Activated B cell treated with CpG ODN at 0.5 μM for 24 hours (primary cell): ENCODE results near the gene RALGAPA2. TPM values are rescaled to one million over a fixed set of nuclear protein-coding genes. Genes with fewer than 3 reads are reported as not detected.

Experiments used
- ATAC-seq: fragments of 200-7000 bp; cut with Tn5 transposase; one replicate; pipeline ENCODE4 v1.10.0; 2021; ENCODE audit warnings: low read depth, mild to moderate bottlenecking, moderate library complexity
- CTCF ChIA-PET: fragments of 350-600 bp; sonication (Branson Sonifier 250); formaldehyde crosslinking; loops from one replicate; lab custom pipeline; 2021; ENCODE audit warnings: antibody characterized with exemption; lab: Charles Lee
- POLR2A ChIA-PET: fragments of 350-600 bp; sonication (Branson Sonifier 250); formaldehyde crosslinking; loops from one replicate; lab custom pipeline; 2021; ENCODE audit warnings: antibody characterized with exemption; lab: Charles Lee
- DNase-seq: peaks from one replicate; pipeline ENCODE4 v3.0.0; 2022
- H3K27ac Mint-ChIP-seq: one replicate; pipeline ENCODE4 v1.8.0; 2020; ENCODE audit warnings: mixed read lengths
- H3K27me3 Mint-ChIP-seq: one replicate; pipeline ENCODE4 v1.8.0; 2021; ENCODE audit warnings: mixed read lengths
- H3K36me3 Mint-ChIP-seq: one replicate; pipeline ENCODE4 v1.8.0; 2021; ENCODE audit warnings: low read depth, mixed read lengths
- H3K4me1 Mint-ChIP-seq: one replicate; pipeline ENCODE4 v1.8.0; 2021; ENCODE audit warnings: mixed read lengths
- H3K4me3 Mint-ChIP-seq: one replicate; pipeline ENCODE4 v1.8.0; 2020; ENCODE audit warnings: mild to moderate bottlenecking, mixed read lengths
- H3K9me3 Mint-ChIP-seq: one replicate; pipeline ENCODE4 v1.8.0; 2020; ENCODE audit warnings: mixed read lengths
- intact Hi-C: fragments of 100-400 bp; cut with micrococcal nuclease; formaldehyde crosslinking; loops from one replicate; pipeline ENCODE4 v1.15.1; 2024
- total RNA-seq: library from RNA; stranded (reverse); gene quantifications from 2 replicates; pipeline ENCODE4 v1.2.3, GENCODE V29; 2022
- TF ChIP-seq, protein P1 (sequence below): fragments of 200-600 bp; IDR thresholded peaks from one replicate; pipeline ENCODE4 v1.8.0; 2022; ENCODE audit warnings: antibody characterized with exemption, mild to moderate bottlenecking

Gene RALGAPA2
- total RNA-seq, 1 donor from 2014 or later = 19.2 TPM

GRCh38 chr20:20655883-20656282 is 56.6 kb downstream of the RALGAPA2 start:
- no peak for ATAC-seq
- Mint-ChIP-seq H3K27me3 (no peaks in the 10 kb centered on the region), H3K36me3 (peaks cover 17% of the 10 kb centered on the region), H3K4me3 (no peak overlapping the region), H3K9me3 (no peaks in the 10 kb centered on the region), H3K4me1 (no peaks in the 10 kb centered on the region), H3K27ac (no peak overlapping the region)
- DNase-seq = no peak
- TF ChIP-seq, protein P1, sequence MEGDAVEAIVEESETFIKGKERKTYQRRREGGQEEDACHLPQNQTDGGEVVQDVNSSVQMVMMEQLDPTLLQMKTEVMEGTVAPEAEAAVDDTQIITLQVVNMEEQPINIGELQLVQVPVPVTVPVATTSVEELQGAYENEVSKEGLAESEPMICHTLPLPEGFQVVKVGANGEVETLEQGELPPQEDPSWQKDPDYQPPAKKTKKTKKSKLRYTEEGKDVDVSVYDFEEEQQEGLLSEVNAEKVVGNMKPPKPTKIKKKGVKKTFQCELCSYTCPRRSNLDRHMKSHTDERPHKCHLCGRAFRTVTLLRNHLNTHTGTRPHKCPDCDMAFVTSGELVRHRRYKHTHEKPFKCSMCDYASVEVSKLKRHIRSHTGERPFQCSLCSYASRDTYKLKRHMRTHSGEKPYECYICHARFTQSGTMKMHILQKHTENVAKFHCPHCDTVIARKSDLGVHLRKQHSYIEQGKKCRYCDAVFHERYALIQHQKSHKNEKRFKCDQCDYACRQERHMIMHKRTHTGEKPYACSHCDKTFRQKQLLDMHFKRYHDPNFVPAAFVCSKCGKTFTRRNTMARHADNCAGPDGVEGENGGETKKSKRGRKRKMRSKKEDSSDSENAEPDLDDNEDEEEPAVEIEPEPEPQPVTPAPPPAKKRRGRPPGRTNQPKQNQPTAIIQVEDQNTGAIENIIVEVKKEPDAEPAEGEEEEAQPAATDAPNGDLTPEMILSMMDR = no peak
- ChIA-PET CTCF (no interaction called here), POLR2A (no interaction called here)
- intact Hi-C loops = no loop called here

DNA sequence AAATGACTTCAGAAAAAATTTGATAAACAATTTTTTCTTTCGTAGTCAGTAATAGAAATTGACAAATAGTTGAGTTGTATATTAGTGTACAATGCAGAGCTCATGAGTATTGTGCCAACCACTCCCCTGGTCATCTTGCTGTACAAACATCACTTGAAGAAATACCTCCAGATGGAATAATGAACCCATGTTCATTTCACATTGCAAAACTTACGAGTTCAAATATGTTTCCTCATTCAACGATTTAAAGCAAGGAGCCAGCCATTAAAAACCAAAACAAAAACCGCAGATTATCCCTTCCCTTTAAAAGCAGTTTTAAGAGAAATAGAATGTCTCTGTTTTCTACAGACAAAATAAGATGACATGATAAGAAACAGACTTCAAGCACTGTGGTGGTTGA is 62.5 kb downstream of the RALGAPA2 start:
- H3K9me3 Mint-ChIP-seq = no peaks in the 10 kb centered on the region
- ATAC-seq = no peak
- DNase-seq = no peak
- H3K36me3 Mint-ChIP-seq = peaks cover 12% of the 10 kb centered on the region
- CTCF ChIA-PET = no interaction called here
- intact Hi-C loops = no loop called here
- no peaks in the 10 kb centered on the region for H3K27me3 Mint-ChIP-seq
- POLR2A ChIA-PET = no interaction called here
- no peak overlapping the region for H3K4me3 Mint-ChIP-seq
- H3K27ac Mint-ChIP-seq = no peak overlapping the region
- TF ChIP-seq, protein P1 = no peak
- H3K4me1 Mint-ChIP-seq = no peaks in the 10 kb centered on the region

- no peak for ATAC-seq
- TF ChIP-seq, protein P1 = no peak
- intact Hi-C loops = no loop called here
These were observed 68.5 kb downstream of the RALGAPA2 start for GRCh38 chr20:20643927-20644326.

DNA sequence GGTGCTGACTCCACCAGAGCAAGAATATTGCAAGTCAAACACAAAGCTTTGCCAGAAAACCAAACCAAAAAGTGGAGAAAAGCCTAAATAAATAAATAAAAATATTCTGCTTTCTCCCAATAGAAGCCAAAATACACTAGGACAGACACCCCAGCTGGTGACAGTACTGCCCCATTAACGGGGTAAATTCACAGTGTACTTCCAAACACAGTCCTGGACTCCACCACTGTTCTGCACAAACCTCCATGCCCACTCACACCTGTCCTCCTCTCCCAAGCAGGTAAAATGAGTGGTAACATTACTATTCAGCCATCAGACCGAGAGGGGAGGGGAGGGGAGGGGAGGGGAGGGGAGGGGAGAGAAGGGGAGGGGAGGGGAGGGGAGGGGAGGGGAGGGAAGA is 70.7 kb downstream of the RALGAPA2 start:
- peaks cover 1% of the 10 kb centered on the region for H3K4me1 Mint-ChIP-seq
- ATAC-seq = no peak
- TF ChIP-seq, protein P1 = no peak
- DNase-seq = no peak
- intact Hi-C loops = no loop called here
- ChIA-PET POLR2A (no interaction called here), CTCF (no interaction called here)
- H3K4me3 Mint-ChIP-seq = no peak overlapping the region
- H3K36me3 Mint-ChIP-seq = peaks cover 36% of the 10 kb centered on the region
- no peaks in the 10 kb centered on the region for H3K27me3 Mint-ChIP-seq
- no peaks in the 10 kb centered on the region for H3K9me3 Mint-ChIP-seq
- H3K27ac Mint-ChIP-seq = no peak overlapping the region

More at GRCh38 chr20:20643927-20644326, 68.5 kb downstream of the RALGAPA2 start:
- no peaks in the 10 kb centered on the region for H3K27me3 Mint-ChIP-seq
- CTCF ChIA-PET = no interaction called here
- H3K9me3 Mint-ChIP-seq = no peaks in the 10 kb centered on the region
- peaks cover 25% of the 10 kb centered on the region for H3K36me3 Mint-ChIP-seq
- H3K27ac Mint-ChIP-seq = no peak overlapping the region
- POLR2A ChIA-PET = no interaction called here
- H3K4me3 Mint-ChIP-seq = no peak overlapping the region
- H3K4me1 Mint-ChIP-seq = peaks cover 1% of the 10 kb centered on the region
- no peak for DNase-seq

DNA sequence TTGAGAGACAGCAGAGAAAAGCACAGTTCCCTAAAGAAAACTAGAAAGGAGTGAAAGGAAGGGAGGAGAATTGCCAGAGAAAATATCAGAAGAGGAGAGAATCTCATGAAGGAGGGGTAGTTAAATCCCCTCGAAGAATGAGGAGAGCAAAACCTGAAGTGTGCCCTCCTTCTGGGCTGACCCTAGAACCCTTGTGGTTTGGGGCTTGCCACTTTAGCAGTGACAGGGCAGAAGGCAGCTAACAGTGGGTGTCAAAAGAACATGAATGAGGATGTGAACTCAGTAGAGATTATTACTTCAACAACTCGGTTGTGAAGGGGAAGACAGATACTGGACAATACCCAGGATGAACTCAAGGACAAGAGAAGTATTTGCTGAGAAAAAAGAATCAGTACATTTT is 73.6 kb downstream of the RALGAPA2 start:
- intact Hi-C loops = no loop called here
- ATAC-seq (no peak), DNase-seq (no peak)
- no peak overlapping the region for H3K4me3 Mint-ChIP-seq
- ChIA-PET CTCF (no interaction called here), POLR2A (no interaction called here)
- H3K27ac Mint-ChIP-seq = no peak overlapping the region
- no peaks in the 10 kb centered on the region for H3K4me1 Mint-ChIP-seq
- no peaks in the 10 kb centered on the region for H3K27me3 Mint-ChIP-seq
- H3K36me3 Mint-ChIP-seq = peaks cover 55% of the 10 kb centered on the region
- TF ChIP-seq, protein P1 = no peak
- no peaks in the 10 kb centered on the region for H3K9me3 Mint-ChIP-seq
